GM23248 (cell line): ENCODE data around the gene ADGRV1. TPM values are rescaled to one million over a fixed set of nuclear protein-coding genes. Genes with fewer than 3 reads are reported as not detected.

ENCODE experiments used
- DNase-seq: peaks from one replicate; pipeline ENCODE4 v3.0.0-alpha.2; 2015
- H2AFZ ChIP-seq: fragments of 200-600 bp; sonication (generic); 2 replicates; pipeline ENCODE4 v1.6.1; 2016; ENCODE audit warnings: antibody characterized with exemption
- H3F3A ChIP-seq: fragments of 200-600 bp; sonication (generic); 2 replicates; pipeline ENCODE4 v1.6.1; 2016; ENCODE audit warnings: mild to moderate bottlenecking, antibody characterized with exemption, mixed run types; ENCODE audit not compliant: insufficient read depth
- H3K27ac ChIP-seq: fragments of 200-600 bp; sonication (generic); 2 replicates; pipeline ENCODE4 v1.5.1; 2016; ENCODE audit warnings: mild to moderate bottlenecking
- H3K27me3 ChIP-seq: fragments of 200-600 bp; sonication (generic); replicated peaks from 2 replicates; pipeline ENCODE4 v1.6.1; 2016; ENCODE audit warnings: mild to moderate bottlenecking; ENCODE audit not compliant: insufficient read depth
- H3K36me3 ChIP-seq: fragments of 200-600 bp; sonication (generic); 2 replicates; pipeline ENCODE4 v1.6.1; 2016; ENCODE audit warnings: low read depth, mild to moderate bottlenecking
- H3K4me1 ChIP-seq: fragments of 200-600 bp; sonication (generic); 2 replicates; pipeline ENCODE4 v1.6.1; 2016; ENCODE audit warnings: mild to moderate bottlenecking; ENCODE audit not compliant: insufficient read depth
- H3K4me2 ChIP-seq: fragments of 200-600 bp; sonication (generic); one replicate; pipeline ENCODE4 v1.6.1; 2016; ENCODE audit warnings: mild to moderate bottlenecking; ENCODE audit not compliant: unreplicated experiment
- H3K4me3 ChIP-seq: fragments of 200-600 bp; sonication (generic); 2 replicates; pipeline ENCODE4 v1.5.1; 2016; ENCODE audit warnings: mild to moderate bottlenecking
- H3K79me2 ChIP-seq: fragments of 200-600 bp; sonication (generic); 2 replicates; pipeline ENCODE4 v1.6.1; 2016; ENCODE audit warnings: mild to moderate bottlenecking; ENCODE audit not compliant: insufficient read depth
- H3K9ac ChIP-seq: fragments of 200-600 bp; sonication (generic); 2 replicates; pipeline ENCODE4 v1.6.1; 2016; ENCODE audit warnings: mild to moderate bottlenecking
- H3K9me2 ChIP-seq: fragments of 200-600 bp; sonication (generic); 2 replicates; pipeline ENCODE4 v1.6.1; 2016; ENCODE audit warnings: mixed run types, mild to moderate bottlenecking, moderate library complexity; ENCODE audit not compliant: insufficient read depth
- H3K9me3 ChIP-seq: fragments of 200-600 bp; sonication (generic); one replicate; pipeline ENCODE4 v1.6.1; 2017; ENCODE audit warnings: low read depth
- H4K20me1 ChIP-seq: fragments of 200-600 bp; sonication (generic); 2 replicates; pipeline ENCODE4 v1.6.0; 2016; ENCODE audit not compliant: insufficient read depth
- EZH2 ChIP-seq: fragments of 200-600 bp; sonication (generic); IDR thresholded peaks from 2 replicates; pipeline ENCODE4 v1.6.1; 2018; ENCODE audit warnings: antibody characterized with exemption, mild to moderate bottlenecking; ENCODE audit not compliant: insufficient read depth, poor library complexity, severe bottlenecking
- EZH2phosphoT487 ChIP-seq: fragments of 200-600 bp; sonication (generic); IDR thresholded peaks from 2 replicates; pipeline ENCODE4 v1.6.1; 2018; ENCODE audit warnings: antibody characterized with exemption, moderate library complexity, mild to moderate bottlenecking, low read depth; ENCODE audit not compliant: insufficient read depth
- WGBS, 2 experiments: methylation state at CpG; one replicate each; pipeline ENCODE4 v1.1.6; 2015 to 2017; ENCODE audit warnings: low lambda C conversion rate in 2 of 2, low coverage in 1 of 2; ENCODE audit errors: missing lambda C conversion rate in 2 of 2; 5-methylcytosine and 5-hydroxymethylcytosine counted together
- in situ Hi-C: fragments of 300-500 bp; cut with MboI; formaldehyde crosslinking; loops from 2 replicates; pipeline ENCODE4 v1.15.0; 2020
- polyA plus RNA-seq: library from polyadenylated mRNA; unstranded; fragments of >200 nt; fragmentation: Nextera tagmentation; extraction: Ambion mirVana; gene quantifications from 2 replicates; pipeline ENCODE4 v1.2.1, GENCODE V29; 2016
- total RNA-seq: library from RNA; depleted of rRNA; stranded (reverse); fragments of >200 nt; shearing (Covaris generic); gene quantifications from 2 replicates; pipeline ENCODE4 v1.2.3, GENCODE V29; 2014

Gene ADGRV1
- total and polyA plus RNA-seq, 2 experiments from 2014 or later: not detected

- H4K20me1 ChIP-seq: no peaks in the 10 kb centered on the region
- DNase-seq: no peak
- no peaks in the 10 kb centered on the region for H3F3A ChIP-seq
- in situ Hi-C loops: no loop called here
- no peaks in the 10 kb centered on the region for H3K79me2 ChIP-seq
- H3K9ac ChIP-seq: no peak overlapping the region
- 0 out of 2 replicates have a peak, but pooled peaks cover 7% of the 10 kb centered on the region for H3K27me3 ChIP-seq
- no peaks in the 10 kb centered on the region for H3K4me1 ChIP-seq
- no peak overlapping the region for H3K4me2 ChIP-seq
- H3K9me2 ChIP-seq: no peaks in the 10 kb centered on the region
- no peaks in the 10 kb centered on the region for H3K9me3 ChIP-seq
- no peak overlapping the region for H3K27ac ChIP-seq
- H2AFZ ChIP-seq: no peak overlapping the region
- WGBS, 2 experiments: 48 to 50% methylated on average over 3 of the region's 3 CpGs
- no peak for TF ChIP-seq EZH2
- TF ChIP-seq EZH2phosphoT487: no peak
- no peak overlapping the region for H3K4me3 ChIP-seq
- H3K36me3 ChIP-seq: no peaks in the 10 kb centered on the region
Observed at GRCh38 chr5:90637731-90638130, 79.1 kb downstream of the ADGRV1 start.

GRCh38 chr5:90638878-90639277, 80.3 kb downstream of the ADGRV1 start:
- no peaks in the 10 kb centered on the region for H3K36me3 ChIP-seq
- no peaks in the 10 kb centered on the region for H4K20me1 ChIP-seq
- TF ChIP-seq EZH2phosphoT487: no peak
- TF ChIP-seq EZH2: no peak
- H3K4me2 ChIP-seq: no peak overlapping the region
- in situ Hi-C loops: no loop called here
- H2AFZ ChIP-seq: no peak overlapping the region
- no peaks in the 10 kb centered on the region for H3K9me2 ChIP-seq
- no peak for DNase-seq
- H3K4me1 ChIP-seq: no peaks in the 10 kb centered on the region
- H3K79me2 ChIP-seq: no peaks in the 10 kb centered on the region
- H3K4me3 ChIP-seq: no peak overlapping the region
- H3K27ac ChIP-seq: no peak overlapping the region
- WGBS, 2 experiments: 50 to 59% methylated on average over 6 of the region's 6 CpGs
- no peaks in the 10 kb centered on the region for H3K9me3 ChIP-seq
- H3K27me3 ChIP-seq: 0 out of 2 replicates have a peak, but pooled peaks cover 7% of the 10 kb centered on the region
- H3F3A ChIP-seq: no peaks in the 10 kb centered on the region
- H3K9ac ChIP-seq: no peak overlapping the region

GRCh38 chr5:90640484-90641059, 82.0 kb downstream of the ADGRV1 start:
- WGBS, 2 experiments: 18 to 23% methylated on average over 5 of the region's 5 CpGs
- no peak overlapping the region for H3K27ac ChIP-seq
- H2AFZ ChIP-seq: no peak overlapping the region
- H3K79me2 ChIP-seq: no peaks in the 10 kb centered on the region
- TF ChIP-seq EZH2 (no peak), EZH2phosphoT487 (no peak)
- no peak overlapping the region for H3K4me3 ChIP-seq
- no peaks in the 10 kb centered on the region for H3K36me3 ChIP-seq
- no peaks in the 10 kb centered on the region for H3K4me1 ChIP-seq
- no peaks in the 10 kb centered on the region for H3F3A ChIP-seq
- in situ Hi-C loops: no loop called here
- H3K27me3 ChIP-seq: 0 out of 2 replicates have a peak, but pooled peaks cover 7% of the 10 kb centered on the region
- no peaks in the 10 kb centered on the region for H4K20me1 ChIP-seq
- H3K9ac ChIP-seq: no peak overlapping the region
- H3K9me2 ChIP-seq: no peaks in the 10 kb centered on the region
- no peak overlapping the region for H3K4me2 ChIP-seq
- H3K9me3 ChIP-seq: no peaks in the 10 kb centered on the region
- no peak for DNase-seq

- TF ChIP-seq EZH2phosphoT487: no peak
- no peak for TF ChIP-seq EZH2
- no peaks in the 10 kb centered on the region for H3K79me2 ChIP-seq
- H3K9me2 ChIP-seq: no peaks in the 10 kb centered on the region
- H4K20me1 ChIP-seq: no peaks in the 10 kb centered on the region
- H3K4me2 ChIP-seq: no peak overlapping the region
- no peaks in the 10 kb centered on the region for H3K36me3 ChIP-seq
- H2AFZ ChIP-seq: no peak overlapping the region
- no peaks in the 10 kb centered on the region for H3F3A ChIP-seq
- no peak overlapping the region for H3K4me3 ChIP-seq
- H3K9ac ChIP-seq: no peak overlapping the region
- in situ Hi-C loops: no loop called here
- H3K27ac ChIP-seq: no peak overlapping the region
- no peaks in the 10 kb centered on the region for H3K4me1 ChIP-seq
- no peak for DNase-seq
- H3K27me3 ChIP-seq: 0 out of 2 replicates have a peak, but pooled peaks cover 7% of the 10 kb centered on the region
- H3K9me3 ChIP-seq: no peaks in the 10 kb centered on the region
- WGBS, 2 experiments: 24 to 31% methylated on average over 3 of the region's 3 CpGs
Observed at GRCh38 chr5:90641528-90641927, 82.9 kb downstream of the ADGRV1 start.

GRCh38 chr5:90642706-90643229, 84.2 kb downstream of the ADGRV1 start:
- WGBS, 2 experiments: 1 to 3% methylated on average over 4 of the region's 4 CpGs
- Histone ChIP-seq H3K4me3 (no peak overlapping the region), H3K27me3 (0 out of 2 replicates have a peak, but pooled peaks cover 7% of the 10 kb centered on the region), H3K79me2 (no peaks in the 10 kb centered on the region), H3F3A (no peaks in the 10 kb centered on the region), H3K4me1 (no peaks in the 10 kb centered on the region), H3K9me3 (no peaks in the 10 kb centered on the region), H3K9me2 (no peaks in the 10 kb centered on the region), H4K20me1 (no peaks in the 10 kb centered on the region), H3K9ac (no peak overlapping the region), H3K27ac (no peak overlapping the region), H3K36me3 (no peaks in the 10 kb centered on the region), H3K4me2 (no peak overlapping the region), H2AFZ (no peak overlapping the region)
- TF ChIP-seq EZH2 (no peak), EZH2phosphoT487 (no peak)
- no peak for DNase-seq
- in situ Hi-C loops: no loop called here
